GM20000 (cell line): ENCODE results near the gene MMP21.
A peak's percentile ranks its signal among the peaks of the same experiment; 100 is the strongest.

Experiments
- DNase-seq: peaks from one replicate; pipeline ENCODE4 v3.0.0; 2012; ENCODE audit warnings: low spot score
- TF ChIP-seq, protein P1 (sequence below): IDR thresholded peaks from 2 replicates; pipeline ENCODE4 v1.5.1; 2012; ENCODE audit warnings: mild to moderate bottlenecking, control low read depth; ENCODE audit errors: extremely low read depth, missing control alignments

The MMP21 gene

GRCh38 chr10:125722811-125723210, 52.8 kb downstream of the MMP21 start:
- no peak for DNase-seq
- TF ChIP-seq, protein P1, sequence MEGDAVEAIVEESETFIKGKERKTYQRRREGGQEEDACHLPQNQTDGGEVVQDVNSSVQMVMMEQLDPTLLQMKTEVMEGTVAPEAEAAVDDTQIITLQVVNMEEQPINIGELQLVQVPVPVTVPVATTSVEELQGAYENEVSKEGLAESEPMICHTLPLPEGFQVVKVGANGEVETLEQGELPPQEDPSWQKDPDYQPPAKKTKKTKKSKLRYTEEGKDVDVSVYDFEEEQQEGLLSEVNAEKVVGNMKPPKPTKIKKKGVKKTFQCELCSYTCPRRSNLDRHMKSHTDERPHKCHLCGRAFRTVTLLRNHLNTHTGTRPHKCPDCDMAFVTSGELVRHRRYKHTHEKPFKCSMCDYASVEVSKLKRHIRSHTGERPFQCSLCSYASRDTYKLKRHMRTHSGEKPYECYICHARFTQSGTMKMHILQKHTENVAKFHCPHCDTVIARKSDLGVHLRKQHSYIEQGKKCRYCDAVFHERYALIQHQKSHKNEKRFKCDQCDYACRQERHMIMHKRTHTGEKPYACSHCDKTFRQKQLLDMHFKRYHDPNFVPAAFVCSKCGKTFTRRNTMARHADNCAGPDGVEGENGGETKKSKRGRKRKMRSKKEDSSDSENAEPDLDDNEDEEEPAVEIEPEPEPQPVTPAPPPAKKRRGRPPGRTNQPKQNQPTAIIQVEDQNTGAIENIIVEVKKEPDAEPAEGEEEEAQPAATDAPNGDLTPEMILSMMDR, result no peak

- DNase-seq, result peak; percentile 25
- TF ChIP-seq, protein P1, result no peak
These were observed 54.6 kb downstream of the MMP21 start for GRCh38 chr10:125721035-125721434.

- TF ChIP-seq, protein P1, result no peak
- DNase-seq, result no peak
These were observed 55.6 kb downstream of the MMP21 start for GRCh38 chr10:125720002-125720382.

DNA sequence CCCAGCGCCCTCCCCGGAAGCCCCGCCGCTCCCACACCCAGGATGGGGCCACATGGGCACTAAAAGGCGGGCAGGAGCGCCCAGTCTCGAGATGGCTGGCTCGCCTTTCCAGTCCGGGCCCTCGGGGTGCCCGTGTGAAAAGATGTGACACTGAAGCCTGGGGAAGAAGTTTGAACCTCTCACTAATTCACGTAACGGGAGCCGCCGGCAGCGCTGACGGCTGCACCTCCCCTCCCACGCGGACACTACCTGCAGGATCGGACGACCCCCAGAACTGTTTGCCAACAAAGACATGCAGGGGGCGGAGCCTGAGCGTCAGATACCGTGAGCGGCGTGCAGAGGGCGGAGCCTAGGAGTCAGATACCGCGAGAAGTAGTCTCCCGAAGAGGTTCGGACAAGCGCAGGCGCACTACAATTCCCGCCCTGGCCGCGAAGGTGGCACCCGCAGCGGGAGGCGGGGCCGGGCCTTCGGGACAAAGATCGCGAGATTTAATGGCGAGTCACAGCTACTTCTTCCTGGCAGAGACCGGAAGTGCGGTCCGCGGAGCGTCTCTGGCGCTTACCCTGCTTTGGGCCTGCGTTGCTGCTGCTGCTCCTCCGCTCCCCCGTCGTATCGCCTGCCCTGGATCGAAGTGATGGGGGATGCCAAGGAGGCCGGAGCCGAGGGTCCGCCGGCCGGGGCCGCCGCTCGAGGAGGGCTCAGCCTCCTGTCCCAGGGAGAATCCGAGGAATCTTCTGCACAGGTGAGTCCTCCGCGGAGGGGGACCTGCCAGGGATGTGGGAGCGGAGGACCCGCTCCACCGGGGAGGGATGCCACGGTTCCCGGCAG, 56.2 kb downstream of the MMP21 start, which contains the start of gene EDRF1:
Gene EDRF1 (plus strand): TSS at position 537 of the 829 bp plus-strand sequence. CDS start 99 bp downstream, at position 636.
- DNase-seq, result peak; percentile 95
- TF ChIP-seq, protein P1, result no peak
